ENCODE data around the gene PIGN. TPM values are rescaled to one million over a fixed set of nuclear protein-coding genes. Genes with fewer than 3 reads are reported as not detected.

PIGN gene
- total and polyA plus RNA-seq, 2 of the 8 experiments (the other 6 are each of a cell fraction or from before 2014, with no cell fraction given) = 20.9 to 26.3 TPM

DNA sequence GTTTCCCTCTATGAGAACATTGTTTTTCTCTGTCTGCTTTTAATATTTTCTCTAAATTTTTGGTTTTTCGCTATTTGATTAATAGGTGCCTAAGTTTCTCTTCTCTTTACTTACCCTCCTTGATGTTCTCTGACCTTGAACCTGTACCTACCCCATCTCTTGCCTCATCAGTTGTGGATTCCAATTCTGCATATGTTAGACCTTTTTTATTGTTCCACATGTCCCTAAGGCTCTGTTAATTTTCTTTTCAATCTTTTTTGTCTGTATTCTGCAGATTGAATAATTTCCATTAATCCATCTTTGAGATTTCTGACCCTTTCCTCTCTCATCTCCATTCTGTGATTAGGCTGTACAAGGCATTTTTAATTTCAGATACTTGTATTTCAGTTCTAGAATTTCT lies 23.3 kb upstream of the PIGN start:
- CTCF ChIA-PET (ENCODE audit: partially characterized antibody) = interaction anchor here (0.6 to 1.0 kb wide), 3 partner anchors 12 to 48 kb away, joined by 3 to 4 read pairs (median 4); no protein-coding TSS in a partner anchor
- H3K36me3 ChIP-seq (ENCODE audit: control insufficient read depth in 2 of 4, insufficient read depth in 4 of 4, low read length in 3 of 4) = peaks cover 0 to 13% (median 5%) of the 10 kb centered on the region in 4 experiments; a peak in 3 of 8 replicates
- no peaks in the 10 kb centered on the region for H3K9me3 ChIP-seq (ENCODE audit: insufficient read depth in 2 of 2, low read depth in 1 of 2, low read length in 1 of 2)
- no peak overlapping the region for H2BK120ac ChIP-seq (replicated peaks; ENCODE audit: low read depth, low read length)
- no peaks in the 10 kb centered on the region for H3K23me2 ChIP-seq (ENCODE audit: low read depth, low read length)
- no peak overlapping the region for H2BK15ac ChIP-seq (ENCODE audit: low read length)
- H3K9ac ChIP-seq (replicated peaks in 1 of 4; ENCODE audit: extremely low read depth in 1 of 4, low read depth in 3 of 4, low read length in 3 of 4) = no peak overlapping the region
- H4K8ac ChIP-seq (ENCODE audit: extremely low read depth, insufficient read depth, low read length) = no peak overlapping the region
- H3K56ac ChIP-seq (replicated peaks; ENCODE audit: insufficient read length, low read depth, low read length) = no peak overlapping the region
- peaks cover 0 to 3% of the 10 kb centered on the region in 2 experiments for H4K20me1 ChIP-seq (replicated peaks in 1 of 2; ENCODE audit: control insufficient read depth in 1 of 2, insufficient read depth in 2 of 2, low read length in 2 of 2)
- H2BK5ac ChIP-seq (ENCODE audit: low read depth, low read length) = no peak overlapping the region
- no peak overlapping the region for H3K4me3 ChIP-seq (ENCODE audit: extremely low read depth in 1 of 4, insufficient read depth in 2 of 4, low read depth in 3 of 4, low read length in 4 of 4)
- 95% methylated on average over 1 of the region's 1 CpG; no CpG with 5 or more reads in 1 of the 2 experiments for WGBS, 2 experiments (ENCODE audit: extremely low coverage in 1 of 2, insufficient coverage in 1 of 2, insufficient read length in 1 of 2, insufficient replicate concordance in 2 of 2, low coverage in 1 of 2, low lambda C conversion rate in 2 of 2, missing lambda C conversion rate in 1 of 2)
- H3K79me2 ChIP-seq (ENCODE audit: control insufficient read depth in 1 of 2, insufficient read depth in 2 of 2, low read length in 2 of 2) = peaks cover 0 to 58% of the 10 kb centered on the region in 2 experiments; a peak in 2 of 4 replicates
- no peak overlapping the region for H3K14ac ChIP-seq (ENCODE audit: insufficient read length)
- H4K91ac ChIP-seq (replicated peaks; ENCODE audit: insufficient read length, low read length) = no peak overlapping the region
- no peak overlapping the region for H2AFZ ChIP-seq (ENCODE audit: low read length)
- no peaks in the 10 kb centered on the region for H3K4me1 ChIP-seq (replicated peaks in 1 of 4; ENCODE audit: control insufficient read depth in 3 of 4, insufficient read depth in 4 of 4, low read length in 3 of 4)
- no peak overlapping the region for H3K4me2 ChIP-seq (ENCODE audit: insufficient read depth in 1 of 2, low read depth in 2 of 2, low read length in 2 of 2)
- no peak overlapping the region for H4K5ac ChIP-seq (ENCODE audit: insufficient read length, low read depth, low read length)
- no peak overlapping the region for H2BK12ac ChIP-seq (ENCODE audit: low read depth, low read length)
- H2AK5ac ChIP-seq (ENCODE audit: low read depth, low read length) = no peak overlapping the region
- FAIRE-seq = no peak
- no peak overlapping the region for H3K18ac ChIP-seq (ENCODE audit: extremely low read depth, low read length)
- H3K23ac ChIP-seq (ENCODE audit: insufficient read length) = no peak overlapping the region
- no peaks in the 10 kb centered on the region; the same call in 1 of the 2 replicates for H3K79me1 ChIP-seq (ENCODE audit: low read depth, low read length)
- no peak overlapping the region for H3K4ac ChIP-seq (replicated peaks; ENCODE audit: insufficient read length, low read depth, low read length)
- DNase-seq (ENCODE audit: low read depth in 1 of 2, low spot score in 2 of 2) = no peak
- no peak overlapping the region for H2BK20ac ChIP-seq (ENCODE audit: low read length)
- H3K27me3 ChIP-seq (replicated peaks in 1 of 4; ENCODE audit: control insufficient read depth in 3 of 4, extremely low read depth in 1 of 4, insufficient read depth in 3 of 4, low read length in 3 of 4) = no peaks in the 10 kb centered on the region
- POLR2A ChIA-PET (ENCODE audit: partially characterized antibody) = no interaction called here
- H3K27ac ChIP-seq (ENCODE audit: low read depth, low read length) = no peak overlapping the region
- TF ChIP-seq, protein P1, sequence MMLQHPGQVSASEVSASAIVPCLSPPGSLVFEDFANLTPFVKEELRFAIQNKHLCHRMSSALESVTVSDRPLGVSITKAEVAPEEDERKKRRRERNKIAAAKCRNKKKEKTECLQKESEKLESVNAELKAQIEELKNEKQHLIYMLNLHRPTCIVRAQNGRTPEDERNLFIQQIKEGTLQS (IDR thresholded peaks at IDR 0.05; ENCODE audit: insufficient read depth, low read depth, low read length) = no peak
- no peak for TF ChIP-seq RAD21 (IDR thresholded peaks at IDR 0.05 in 1 of 2, conservative IDR thresholded peaks at IDR 0.05 in 1 of 2; ENCODE audit: low read depth in 2 of 2, low read length in 2 of 2)
- TF ChIP-seq TAF1 (IDR thresholded peaks at IDR 0.05; ENCODE audit: low read depth, low read length) = no peak
- TF ChIP-seq POLR2AphosphoS5 (IDR thresholded peaks at IDR 0.05; ENCODE audit: low read depth, low read length) = no peak
- TF ChIP-seq EZH2 (IDR thresholded peaks at IDR 0.05; ENCODE audit: low read depth, low read length, severe bottlenecking) = no peak
- TF ChIP-seq TEAD4 (IDR thresholded peaks at IDR 0.05; ENCODE audit: low read depth, low read length) = no peak
- no peak for TF ChIP-seq EGR1 (IDR thresholded peaks at IDR 0.05; ENCODE audit: borderline replicate concordance, low read depth, low read length)
- no peak for TF ChIP-seq HDAC2 (IDR thresholded peaks at IDR 0.05; ENCODE audit: borderline replicate concordance in 1 of 2, low read depth in 2 of 2, low read length in 2 of 2)
- TF ChIP-seq GTF2F1 (IDR thresholded peaks at IDR 0.05; ENCODE audit: borderline replicate concordance, low read depth, low read length) = no peak
- TF ChIP-seq BACH1 (IDR thresholded peaks at IDR 0.05; ENCODE audit: low read length) = no peak
- TF ChIP-seq NANOG (IDR thresholded peaks at IDR 0.05; ENCODE audit: insufficient read depth, low read depth, low read length, poor library complexity, severe bottlenecking) = no peak
- TF ChIP-seq SUZ12 (IDR thresholded peaks at IDR 0.05; ENCODE audit: low read length) = no peak
- TF ChIP-seq CEBPB (IDR thresholded peaks at IDR 0.05; ENCODE audit: low read depth, low read length) = no peak
- no peak for TF ChIP-seq KDM5A (IDR thresholded peaks at IDR 0.05; ENCODE audit: low read length)

Data from H1 (cell line).